ENCODE results near the gene PXDC1.
"Not testable (repeated sequence)": the region's sequence is repeated elsewhere in the genome, so short reads cannot be mapped to it uniquely, and the experiment has no call there.

PXDC1 gene

GRCh38 chr6:3762359-3762758, 10.8 kb upstream of the PXDC1 start:
- DNase-seq = no peak

- no peak for DNase-seq
Measured at GRCh38 chr6:3761989-3762270, 10.4 kb upstream of the PXDC1 start.

GRCh38 chr6:3759646-3760232, 8.2 kb upstream of the PXDC1 start:
- no peak for DNase-seq

DNA sequence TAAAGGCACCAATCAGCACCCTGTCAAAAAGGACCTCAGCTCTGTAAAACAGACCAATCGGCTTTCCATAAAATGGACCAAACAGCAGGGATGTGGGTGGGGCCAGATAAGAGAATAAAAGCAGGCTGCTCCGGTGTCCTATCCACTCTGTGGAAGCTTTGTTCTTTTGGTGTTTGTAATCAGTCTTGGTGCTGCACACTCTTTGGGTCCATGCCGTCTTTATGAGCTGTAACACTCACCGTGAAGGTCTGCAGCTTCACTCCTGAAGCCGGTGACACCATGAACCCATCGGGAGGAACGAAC, 7.3 kb upstream of the PXDC1 start:
- no peak for DNase-seq

DNA sequence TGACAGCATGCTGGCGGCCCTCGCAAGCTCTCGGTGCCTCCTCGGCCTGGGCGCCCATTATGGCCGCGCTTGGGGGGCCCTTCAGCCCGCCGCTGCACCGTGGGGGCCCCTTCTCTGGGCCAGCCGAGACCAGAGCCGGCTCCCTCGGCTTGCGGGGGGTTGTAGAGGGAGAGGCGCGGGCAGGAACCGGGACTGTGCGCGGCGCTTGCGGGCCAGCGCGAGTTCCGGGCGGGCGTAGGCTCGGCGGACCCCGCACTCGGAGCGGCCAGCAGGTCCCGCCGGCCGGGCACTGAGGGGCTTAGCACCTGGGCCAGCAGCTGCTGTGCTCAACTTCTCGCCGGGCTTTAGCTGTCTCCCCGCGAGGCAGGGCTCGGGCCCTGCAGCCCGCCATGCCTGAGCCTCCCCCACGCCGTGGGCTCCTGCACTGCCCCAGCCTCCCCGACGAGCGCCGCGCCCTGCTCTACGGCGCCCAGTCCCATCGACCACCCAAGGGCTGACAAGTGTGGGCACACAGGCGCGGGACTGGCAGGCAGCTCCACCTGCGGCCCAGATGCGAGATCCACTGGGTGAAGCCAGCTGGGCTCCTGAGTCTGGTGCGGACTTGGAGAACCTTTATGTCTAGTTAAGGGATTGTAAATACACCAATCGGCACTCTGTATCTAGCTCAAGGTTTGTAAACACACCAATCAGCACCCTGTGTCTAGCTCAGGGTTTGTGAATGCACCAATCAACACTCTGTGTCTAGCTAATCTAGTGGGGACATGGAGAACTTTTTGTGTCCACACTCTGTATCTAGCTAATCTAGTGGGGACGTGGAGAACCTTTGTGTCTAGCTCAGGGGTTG, 6.7 kb upstream of the PXDC1 start:
- DNase-seq = not testable (repeated sequence)

DNA sequence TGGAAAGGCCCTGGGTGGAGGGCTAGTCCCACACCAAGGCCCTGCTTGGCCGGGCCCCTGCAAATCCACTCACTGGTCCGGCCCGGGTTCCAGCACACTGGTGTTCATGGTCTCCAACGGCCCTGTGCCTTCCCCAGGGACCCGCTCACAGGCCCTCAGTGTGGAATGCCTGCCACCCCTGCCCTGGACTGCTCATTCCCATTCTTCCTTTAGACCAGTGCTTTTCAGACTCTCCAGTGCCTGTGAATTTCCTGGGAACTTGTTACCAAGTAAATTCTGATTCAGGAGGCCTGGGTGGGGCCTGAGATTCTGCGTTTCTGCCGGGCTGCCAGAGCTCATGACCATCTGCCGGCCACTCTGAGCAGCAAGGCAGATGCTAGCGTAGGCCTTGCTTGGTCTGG, 5.7 kb upstream of the PXDC1 start:
- no peak for DNase-seq

- DNase-seq = peak; percentile 57 to 73
Measured at GRCh38 chr6:3756546-3756945, 5.0 kb upstream of the PXDC1 start.

DNA sequence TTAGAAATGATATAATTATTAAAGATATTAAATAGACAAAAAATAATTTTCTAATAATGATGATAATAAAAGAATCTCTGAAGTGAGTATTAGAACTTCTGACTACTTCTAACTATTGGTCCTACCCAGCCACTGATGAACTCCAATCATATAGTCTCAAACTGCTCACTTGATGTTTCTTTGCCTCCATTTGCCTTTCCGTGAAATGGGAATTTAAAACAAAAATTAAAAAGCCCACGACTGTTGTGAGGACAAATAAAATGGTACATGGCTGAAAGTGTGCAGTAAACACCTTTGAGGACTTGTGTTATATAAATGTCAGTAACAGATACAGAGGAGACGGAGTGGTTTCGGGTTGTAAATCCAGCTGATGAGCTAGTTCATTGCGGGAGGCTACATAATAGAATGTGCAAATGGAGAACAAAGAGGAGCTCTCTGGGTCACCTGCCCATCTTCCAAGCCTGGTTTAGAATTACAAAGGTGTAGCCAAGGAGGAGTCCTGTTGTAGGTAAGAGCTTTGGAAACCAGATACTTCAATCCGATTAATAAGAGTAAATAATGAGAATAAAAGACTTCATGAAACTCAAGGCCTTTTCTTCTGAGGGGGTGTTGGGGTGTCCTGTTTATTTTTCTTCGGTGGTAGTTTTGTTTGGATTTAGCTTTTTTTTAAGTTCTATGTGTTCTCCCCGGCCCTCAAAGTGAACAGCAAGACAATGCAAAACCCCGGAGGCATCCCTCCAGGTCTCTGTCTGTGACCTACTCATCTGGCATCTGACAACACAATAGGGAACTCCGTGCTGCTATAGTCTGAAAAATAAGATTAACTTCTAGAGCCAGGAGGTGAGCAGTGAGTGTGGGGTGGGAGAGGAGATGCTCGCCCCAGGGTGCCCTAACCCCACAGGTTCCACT, 4.4 kb upstream of the PXDC1 start:
- peak; percentile 44 to 61 for DNase-seq

- DNase-seq = no peak
Measured at GRCh38 chr6:3754776-3755175, 3.3 kb upstream of the PXDC1 start.

DNA sequence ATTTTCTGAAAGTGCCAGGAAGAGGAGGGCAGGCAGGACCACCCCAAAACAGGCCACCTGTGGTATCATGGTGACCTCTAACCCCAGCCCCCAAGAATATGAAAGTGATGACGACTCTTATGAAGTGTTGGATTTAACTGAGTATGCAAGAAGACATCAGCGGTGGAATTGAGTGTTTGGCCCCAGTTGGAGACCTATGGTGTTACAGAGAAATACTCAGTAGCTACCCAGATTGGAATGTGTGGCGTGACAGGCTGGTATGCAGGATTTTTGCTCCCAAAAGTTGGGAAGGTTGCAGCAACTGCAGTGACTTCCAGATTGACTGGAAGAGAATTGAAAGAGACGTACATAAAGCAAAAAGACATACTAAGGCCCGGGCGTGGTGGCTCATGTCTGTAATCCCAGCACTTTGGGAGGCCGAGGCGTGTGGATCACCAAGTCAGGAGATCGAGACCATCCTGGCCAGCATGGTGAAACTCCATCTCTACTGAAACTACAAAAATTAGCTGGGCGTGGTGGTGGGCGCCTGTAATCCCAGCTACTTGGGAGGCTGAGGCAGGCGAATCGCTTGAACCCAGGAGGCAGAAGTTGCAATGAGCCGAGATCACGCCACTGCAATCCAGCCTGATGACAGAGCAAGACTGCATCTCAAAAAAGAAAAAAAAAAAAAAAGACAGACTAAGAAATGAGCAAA, 2.7 kb upstream of the PXDC1 start:
- DNase-seq = not testable (repeated sequence)

DNA sequence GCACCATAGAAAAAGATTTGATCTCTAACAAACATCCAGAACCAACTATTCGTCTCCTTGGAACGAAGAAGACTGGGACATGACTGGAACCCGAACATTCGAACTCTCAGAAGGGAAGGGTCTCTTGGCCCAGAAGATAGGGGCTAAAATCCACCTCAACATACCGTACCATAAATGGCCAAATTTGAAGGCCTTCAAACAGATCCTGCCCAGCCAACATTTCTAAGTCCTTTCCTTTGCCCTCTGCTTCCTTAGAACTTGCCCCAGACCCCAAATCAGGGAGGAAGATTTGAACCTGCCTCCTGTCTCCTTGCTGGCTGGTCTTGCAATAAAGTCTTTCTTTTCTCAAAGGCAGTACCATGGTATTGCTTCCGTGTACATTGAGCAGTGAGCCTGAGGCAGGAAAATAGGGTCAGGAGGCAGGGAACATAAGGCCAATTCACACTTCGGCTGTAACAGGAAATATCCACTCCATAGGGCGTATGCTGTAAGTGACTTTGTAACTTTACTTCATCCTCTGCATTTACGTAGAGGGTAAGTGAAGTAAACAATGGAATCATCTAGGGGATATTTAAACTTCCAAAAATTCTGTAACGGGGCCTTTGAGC, 1.8 kb upstream of the PXDC1 start:
- no peak for DNase-seq

GRCh38 chr6:3752531-3753227, 1.2 kb upstream of the PXDC1 start:
- DNase-seq = no peak

DNA sequence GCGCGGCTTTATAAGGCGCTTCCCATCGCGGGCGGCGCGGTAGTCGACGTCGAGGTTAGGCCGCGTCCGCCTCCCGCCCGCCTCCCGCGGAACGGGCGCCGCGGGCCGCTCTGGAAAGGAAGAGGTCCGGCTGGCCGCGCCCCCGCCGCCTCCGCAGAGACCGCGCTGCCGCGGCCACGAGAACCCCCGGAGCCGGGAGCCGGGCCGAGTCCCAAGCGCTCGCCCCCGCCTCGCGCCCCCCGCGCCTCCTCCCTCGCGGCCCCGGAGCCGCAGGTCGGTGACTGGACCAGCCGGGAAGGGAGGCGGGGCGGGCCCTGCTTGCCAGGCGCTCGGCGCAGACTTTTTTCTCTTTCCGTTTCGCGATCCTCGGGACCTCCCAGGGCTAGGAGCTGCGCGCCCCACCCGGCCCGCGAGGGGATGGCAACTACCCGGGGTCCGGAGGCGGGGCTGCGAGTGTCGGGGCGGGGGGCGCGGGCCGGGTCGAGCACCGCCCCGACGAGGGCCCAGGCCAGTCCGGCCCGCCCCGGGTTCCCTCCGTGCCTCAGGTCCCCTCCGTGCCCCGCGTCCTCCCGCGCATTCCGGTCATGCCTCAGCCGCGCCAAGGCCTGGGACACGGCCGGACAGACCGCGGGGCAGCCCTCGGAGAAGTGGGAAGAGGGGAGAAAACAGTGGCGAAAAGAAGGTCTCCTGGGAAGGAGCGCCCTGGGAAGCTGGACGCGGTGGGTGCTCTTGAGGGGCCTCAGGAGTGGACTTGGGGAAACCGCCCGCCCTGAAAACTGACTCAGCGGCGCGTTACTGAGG, 417 bp upstream of the PXDC1 start:
- DNase-seq = peak; percentile 25 to 82

- peak in 1 of 2 experiments; percentile 28 for DNase-seq
Measured at GRCh38 chr6:3750317-3751076, 1.0 kb downstream of the PXDC1 start.

DNA sequence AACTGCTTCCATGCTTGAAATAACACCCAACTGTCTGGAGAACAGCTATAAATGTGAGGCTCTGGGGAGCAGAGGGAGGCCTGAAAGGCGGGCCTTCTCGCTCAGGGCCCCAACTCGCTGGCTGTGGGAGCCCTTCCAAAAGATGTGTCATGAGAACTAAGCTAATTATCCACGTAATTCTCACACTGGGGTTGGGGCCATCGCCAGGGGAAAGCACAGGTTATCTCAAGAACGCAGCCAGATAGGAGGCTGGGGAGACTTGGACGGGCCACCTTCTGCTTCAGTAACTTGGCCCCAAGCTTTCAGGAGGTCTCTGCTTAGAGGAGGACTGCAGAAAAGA, 1.6 kb downstream of the PXDC1 start:
- no peak for DNase-seq

DNA sequence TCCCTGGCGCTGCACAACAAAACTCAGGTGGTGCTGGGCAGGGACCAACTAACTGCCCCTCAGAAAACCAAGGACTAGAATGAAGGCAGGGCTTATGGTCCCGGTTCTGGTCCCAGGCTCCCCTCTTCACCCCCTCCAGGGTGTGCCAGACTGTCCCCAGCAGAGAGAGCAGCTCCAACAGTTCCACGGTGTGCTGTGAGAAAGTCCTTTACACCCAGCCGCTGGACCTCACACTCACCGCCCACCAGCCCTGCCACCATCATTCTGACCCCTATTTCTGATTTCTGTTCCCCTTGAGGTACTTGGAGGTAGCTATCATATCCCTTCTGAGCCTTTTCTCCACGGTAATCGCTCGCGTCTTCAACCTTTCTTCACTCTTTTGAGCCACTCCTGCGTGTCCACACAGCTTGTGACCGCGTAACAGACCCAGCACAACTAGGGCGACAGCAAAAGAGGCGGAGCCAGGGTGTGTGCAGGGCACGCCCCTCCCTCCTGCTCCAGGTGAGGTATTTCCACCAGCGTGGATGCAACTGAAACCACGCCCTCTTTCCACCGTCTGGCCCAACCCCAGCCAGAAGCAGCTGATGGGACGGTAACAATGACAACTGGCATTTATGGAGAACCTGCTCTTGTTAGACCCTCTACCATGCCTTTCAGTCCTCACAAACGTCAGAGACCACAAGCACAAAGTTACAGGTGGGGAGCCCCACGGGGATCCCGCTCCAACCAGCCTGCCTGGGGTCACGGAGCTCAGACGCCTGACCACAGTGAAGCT, 2.3 kb downstream of the PXDC1 start:
- peak in 1 of 2 experiments; percentile 71 for DNase-seq

GRCh38 chr6:3748208-3749066, 3.1 kb downstream of the PXDC1 start:
- DNase-seq = peak; percentile 47 to 78

DNA sequence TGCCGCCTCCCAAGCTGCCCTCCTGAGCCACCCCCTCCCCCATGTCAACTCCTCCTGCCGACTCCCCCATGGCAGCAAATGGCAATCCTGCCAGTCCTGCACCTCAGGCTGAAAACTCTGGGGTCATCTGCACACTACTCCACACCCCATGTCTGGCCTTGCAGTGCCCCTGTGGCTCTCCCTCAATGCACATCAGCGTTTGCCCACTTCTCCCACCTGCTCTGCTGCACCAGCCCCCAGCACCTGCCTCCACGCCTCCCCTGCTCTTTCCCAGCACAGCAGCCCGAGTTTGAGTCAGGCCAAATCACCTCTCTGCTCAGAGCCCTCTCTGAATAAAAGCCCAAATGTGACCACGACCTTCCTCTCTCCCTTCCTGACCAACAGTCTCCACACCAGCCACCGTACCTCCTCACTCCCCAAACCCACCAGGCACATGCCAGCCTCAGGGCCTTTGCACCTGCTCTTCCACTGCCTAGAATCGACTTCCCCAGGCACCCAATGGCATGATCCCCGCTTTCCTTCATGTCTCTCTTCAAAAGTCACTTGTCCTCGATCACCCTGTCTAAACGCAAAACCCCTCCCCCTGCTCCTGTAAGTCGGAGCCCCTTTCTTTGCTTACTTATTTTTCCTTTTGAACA, 4.3 kb downstream of the PXDC1 start:
- DNase-seq = no peak
